ENCODE results near the gene CEP85L.

- TF ChIP-seq POLR2A (IDR thresholded peaks at IDR 0.05) (no peak), POLR2AphosphoS5 (IDR thresholded peaks at IDR 0.05) (no peak)
These were observed 107.3 kb downstream of the CEP85L start for GRCh38 chr6:118544105-118544504.

All from transverse colon (tissue), 3 donors.